OCI-M2 (cell line): Measurements from ENCODE around the gene SRMS.

Experiments
- DNase-seq: peaks from one replicate; lab custom pipeline; 2025; ENCODE audit not compliant: unreplicated experiment; lab: John Stamatoyannopoulos, UW

Gene SRMS

DNA sequence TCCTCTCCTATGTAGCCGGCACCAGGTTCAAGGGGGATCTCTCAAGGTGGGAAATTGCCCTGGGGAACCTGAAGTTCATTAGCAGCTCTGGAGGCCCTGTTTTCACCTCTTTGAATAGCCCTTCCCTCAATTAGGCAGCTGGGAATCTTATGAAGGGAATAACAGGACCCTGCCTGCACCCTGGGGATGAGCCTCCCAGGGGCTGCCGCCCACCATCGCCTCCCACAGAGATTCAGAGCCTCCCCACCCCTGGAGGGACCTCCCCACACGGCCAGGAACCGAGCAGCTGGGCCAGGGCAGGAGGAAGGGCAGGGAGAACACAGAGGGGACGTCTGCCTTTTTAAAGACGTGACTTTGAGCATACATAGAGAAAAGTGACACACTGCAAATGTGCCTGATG lies 44.0 kb downstream of the SRMS start:
- no peak for DNase-seq

DNA sequence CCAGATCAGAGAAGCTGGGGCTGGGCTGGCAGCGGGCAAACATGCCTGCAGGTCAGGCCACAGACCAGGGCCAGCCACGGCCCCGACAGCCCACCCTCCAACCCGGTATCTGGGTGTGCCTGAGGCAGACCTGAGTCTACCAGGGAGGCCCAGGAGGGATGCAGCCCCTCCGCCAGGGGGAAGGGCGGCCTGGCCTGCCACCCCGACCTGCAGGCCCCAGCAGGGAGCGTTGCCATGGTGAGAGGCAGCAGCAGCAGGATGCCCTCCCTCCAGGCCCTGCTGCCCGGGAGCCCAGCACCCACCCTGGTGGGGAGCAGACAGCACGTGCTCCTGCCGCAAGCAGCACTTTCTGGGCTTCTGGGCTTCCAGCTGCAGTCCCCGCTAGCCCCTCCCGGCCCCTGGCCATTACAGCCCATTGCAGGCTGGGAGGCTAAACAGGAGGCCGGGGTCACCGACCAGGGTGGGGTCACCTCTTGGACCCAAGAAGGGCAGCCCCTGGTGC lies 44.8 kb downstream of the SRMS start:
- DNase-seq = no peak

DNA sequence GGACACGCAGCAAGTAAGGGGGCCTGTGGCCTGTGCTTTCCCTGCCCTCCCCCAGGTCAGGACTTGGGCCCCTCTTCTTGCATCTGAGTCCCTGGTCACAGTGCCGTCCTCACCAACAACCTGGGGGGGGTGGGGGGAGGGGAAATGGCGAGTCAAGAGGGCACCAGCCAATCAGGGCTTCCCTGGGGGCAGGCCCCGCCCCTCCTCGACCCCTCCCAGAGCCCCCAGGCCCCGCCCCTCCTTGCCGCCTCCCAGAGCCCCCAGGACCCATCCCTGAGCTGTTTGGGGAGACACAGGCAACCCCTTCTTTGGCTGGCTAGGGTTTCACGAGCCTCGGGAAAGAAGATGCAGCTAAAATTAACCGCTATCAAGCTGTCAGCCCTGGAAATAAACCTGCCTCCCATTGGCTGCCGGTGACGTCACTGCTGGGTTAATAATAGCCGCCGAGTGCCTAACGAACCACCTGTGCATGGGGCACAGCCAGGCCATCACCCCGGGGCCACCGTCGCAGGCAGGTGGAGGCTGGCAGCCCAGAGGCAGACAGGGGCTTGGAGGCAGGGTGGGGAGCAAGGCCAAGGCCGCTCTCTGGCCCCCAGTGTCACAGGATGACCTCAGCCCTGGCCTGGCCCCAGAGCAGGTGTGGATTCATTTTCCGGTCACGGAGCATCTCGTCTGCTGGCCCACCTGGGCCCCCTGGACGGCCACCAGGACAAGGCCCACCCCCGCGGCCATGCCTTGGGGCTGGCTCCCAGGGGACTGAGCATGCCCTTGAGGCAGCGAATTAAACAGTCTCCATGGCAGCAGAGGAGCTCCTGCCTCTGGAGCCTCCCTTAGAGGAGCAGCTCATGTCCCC lies 45.5 kb downstream of the SRMS start:
- no peak for DNase-seq

DNA sequence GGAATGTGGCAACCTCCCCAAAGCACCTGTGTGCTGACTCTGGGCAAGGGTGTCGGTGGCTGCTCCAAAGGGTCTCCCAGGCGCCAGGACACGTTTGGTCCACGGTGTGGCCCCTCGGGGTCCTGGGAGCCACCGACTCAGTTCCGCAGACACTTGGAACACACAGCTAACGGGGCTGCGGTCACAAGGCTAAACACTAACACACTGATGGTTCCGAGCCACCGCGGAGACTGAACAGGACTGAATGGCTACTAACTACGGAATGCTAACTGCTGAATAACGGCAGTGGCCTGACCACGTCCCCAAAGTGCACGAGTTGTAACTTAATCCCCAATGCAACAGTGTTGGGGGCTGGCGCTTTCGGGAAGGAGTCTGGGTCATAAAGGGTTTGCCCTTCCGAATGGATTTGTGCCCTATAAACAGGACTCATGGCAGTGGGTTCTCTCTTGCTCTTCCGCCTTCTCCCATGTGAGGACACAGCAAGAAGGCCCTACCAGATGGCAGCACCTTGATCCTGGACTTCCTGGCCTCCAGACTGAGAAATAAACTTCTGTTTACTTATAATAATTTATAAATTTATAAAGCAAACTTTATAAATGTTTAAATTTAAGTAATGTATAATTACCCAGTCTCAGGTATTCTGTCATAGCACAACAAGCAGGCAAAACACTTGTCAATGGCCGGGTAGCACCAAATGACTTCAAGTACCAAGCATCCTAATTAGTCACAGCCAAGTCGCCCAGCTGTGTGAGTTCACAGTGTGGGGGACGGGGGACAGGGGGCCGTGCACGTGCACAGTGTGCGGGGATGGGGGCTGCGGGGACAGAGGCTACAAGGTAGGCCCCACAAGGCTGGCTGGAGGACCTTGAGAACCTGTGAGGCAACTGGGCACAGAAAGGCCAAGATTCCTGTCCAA lies 46.4 kb downstream of the SRMS start:
- no peak for DNase-seq

DNA sequence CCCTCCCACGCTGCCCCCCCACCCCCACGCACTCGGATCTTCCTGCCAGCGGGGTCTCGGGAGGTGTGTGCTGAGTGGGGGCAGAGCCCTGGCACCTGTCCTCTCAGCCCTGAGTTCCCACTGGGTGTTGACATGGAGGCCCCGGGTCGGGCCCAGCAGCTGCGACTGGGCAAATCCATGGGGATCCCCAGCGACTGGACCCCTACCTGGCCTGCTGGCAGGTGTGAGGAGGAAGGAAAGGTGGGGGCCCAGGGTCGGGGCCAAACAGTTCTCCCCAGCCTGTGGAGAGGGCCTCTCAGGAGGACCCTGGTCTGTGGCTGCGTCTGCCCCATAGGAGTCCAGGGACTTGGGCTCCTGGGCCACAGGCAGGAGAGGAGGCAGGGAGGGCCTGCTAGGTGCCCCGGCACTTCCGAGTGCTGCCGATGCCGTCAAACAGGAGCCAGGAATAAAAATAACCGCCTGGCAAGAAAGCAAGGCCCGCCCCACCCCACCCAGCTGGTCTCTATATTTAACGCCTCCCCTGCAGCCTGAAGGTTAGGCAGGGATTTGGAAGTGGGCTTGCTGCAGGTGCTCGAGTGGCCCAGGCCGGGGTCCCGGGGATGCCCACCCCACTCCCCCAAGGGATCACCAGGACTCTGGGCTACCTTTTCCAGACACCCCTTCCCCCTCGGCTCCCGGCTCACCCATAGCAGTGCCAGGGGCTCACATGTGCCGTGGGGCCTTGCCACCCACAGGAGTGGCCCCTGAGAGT lies 47.2 kb downstream of the SRMS start:
- no peak for DNase-seq

DNA sequence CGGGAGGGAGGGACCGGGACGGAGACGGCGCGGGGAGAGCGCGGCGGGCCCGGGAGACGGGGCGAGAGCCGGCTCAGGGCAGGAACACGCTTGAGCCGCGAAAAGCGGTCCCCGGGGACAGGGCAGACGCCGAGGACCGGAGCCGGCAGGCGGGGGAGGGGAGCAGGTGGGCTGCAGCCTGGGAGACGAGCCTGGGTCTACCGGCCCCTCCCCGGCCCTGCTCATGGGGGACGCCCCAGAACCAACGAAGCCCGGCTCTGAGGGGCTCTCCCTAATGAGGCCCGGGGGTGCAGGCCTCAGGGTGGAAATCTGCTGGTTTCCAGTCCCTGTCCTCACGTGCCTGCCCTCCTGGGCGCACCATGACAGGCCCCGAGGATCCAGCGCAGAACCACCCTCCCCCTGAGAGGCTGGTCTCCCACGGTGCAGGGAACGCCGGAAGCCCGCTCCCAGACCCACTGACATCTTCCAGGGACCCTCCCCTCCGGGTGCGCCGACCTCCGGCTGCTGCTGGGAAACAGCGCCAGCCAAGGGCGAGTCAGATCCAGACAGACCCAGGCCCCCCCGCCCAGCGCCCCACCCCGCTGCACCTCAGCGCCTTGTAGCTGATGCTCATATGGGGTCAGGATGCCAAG lies 48.1 kb downstream of the SRMS start:
- DNase-seq = no peak

DNA sequence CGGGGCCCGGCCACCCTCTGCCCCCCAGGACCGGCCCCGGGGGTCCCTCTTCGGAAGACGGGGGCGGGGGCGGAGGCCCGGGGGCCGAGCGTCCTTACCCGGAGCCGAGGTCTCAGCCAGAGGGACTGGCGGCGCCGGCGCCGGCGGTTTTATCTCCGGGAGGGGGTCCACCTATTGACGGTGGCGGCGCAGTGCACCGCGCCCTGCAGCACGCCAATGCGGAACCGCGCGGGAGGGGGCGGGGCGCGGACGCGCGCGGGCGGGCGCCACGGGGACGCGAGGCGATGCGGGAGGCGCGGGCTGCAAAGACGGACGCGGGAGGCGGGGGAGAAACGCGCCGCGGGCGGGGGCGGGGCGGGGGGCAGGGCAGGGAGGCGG lies 48.6 kb downstream of the SRMS start, which contains the start of gene EEF1A2:
EEF1A2 (minus strand) TSS at position 124 of the 378 bp plus-strand sequence. CDS start 1,320 bp downstream, outside the sequence.
- DNase-seq = no peak

DNA sequence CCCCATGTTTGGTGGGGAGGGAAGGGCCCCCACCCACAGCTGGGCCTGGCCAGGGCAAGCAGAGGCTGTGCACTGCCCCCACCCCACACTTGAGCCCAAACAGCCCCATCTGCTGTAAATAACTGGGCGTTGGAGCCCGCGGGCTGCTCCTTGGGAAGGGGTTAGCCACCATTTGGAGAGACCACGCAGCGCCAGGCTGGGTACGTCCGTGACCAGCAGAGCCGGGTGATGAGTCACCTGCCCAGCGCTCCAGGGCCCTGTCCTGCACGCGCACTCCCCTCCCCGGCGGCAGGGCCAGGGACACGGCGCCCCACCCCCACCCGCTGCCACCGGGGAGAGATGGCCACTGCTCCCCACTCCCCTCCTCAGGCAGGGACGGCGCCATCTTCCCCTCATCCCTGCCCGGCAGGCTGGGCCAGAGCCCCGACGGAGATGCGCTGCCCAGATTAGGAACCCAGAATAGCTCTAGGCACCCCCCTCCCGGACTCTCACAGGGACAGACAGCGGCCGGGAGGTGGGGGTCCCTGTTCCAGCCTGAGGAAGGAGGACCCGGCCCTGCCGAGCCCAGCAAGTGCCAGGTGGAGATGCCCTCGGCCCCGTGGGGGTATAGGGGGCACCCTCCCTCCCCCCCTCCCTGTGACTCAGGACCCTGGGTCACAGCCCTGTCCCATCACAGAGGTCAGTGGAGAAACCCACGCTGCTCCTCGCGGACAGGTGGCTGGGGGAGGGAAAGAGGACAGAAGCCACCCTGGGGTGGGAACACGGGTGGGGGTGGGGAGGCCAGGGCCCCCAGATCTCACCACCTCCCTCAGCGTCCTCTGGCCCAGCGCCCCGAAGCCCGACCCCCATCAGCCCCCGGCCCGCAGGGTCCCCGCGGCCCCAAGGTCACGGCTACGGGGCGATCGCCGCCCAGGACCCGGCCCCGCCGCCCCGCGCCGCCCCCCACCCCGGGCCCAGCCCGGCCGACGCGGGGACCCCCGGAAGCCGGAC lies 49.3 kb downstream of the SRMS start:
- DNase-seq = no peak

DNA sequence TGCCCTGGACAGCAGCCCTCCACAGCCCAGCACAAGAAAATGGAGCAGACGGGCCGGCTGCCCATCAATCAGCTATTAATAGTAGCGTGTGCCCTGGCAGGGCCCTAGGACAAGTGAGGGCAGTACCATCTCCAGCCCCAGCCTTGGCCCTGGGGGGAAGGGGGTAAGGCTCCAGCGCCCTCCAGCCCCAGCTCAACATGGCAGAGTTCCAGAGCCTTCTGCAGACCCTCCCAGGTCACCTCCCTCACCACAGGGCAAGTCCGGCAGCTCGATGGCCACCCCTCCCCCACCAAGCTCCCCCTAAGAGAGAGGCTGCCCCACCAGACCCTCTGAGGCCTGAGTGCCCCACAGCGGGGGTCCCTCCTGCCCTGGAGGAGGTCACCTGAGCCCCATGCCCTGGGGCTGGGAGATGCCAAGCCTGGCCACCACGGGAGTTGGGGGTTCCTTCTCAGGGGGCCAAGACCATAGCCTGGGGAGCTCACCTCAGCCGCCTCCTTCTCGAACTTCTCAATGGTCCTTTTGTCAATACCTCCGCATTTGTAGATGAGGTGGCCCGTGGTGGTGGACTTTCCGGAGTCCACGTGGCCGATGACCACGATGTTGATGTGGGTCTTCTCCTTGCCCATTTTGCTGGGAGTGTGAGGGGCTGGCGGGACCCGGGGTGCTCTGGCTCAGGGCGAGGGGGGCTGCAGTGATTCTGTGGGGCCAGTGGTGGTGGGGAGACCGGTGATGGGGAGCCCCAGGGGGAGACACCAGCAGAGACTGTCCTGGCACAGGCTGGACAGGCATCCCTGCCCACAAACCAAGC lies 50.2 kb downstream of the SRMS start:
- no peak for DNase-seq

DNA sequence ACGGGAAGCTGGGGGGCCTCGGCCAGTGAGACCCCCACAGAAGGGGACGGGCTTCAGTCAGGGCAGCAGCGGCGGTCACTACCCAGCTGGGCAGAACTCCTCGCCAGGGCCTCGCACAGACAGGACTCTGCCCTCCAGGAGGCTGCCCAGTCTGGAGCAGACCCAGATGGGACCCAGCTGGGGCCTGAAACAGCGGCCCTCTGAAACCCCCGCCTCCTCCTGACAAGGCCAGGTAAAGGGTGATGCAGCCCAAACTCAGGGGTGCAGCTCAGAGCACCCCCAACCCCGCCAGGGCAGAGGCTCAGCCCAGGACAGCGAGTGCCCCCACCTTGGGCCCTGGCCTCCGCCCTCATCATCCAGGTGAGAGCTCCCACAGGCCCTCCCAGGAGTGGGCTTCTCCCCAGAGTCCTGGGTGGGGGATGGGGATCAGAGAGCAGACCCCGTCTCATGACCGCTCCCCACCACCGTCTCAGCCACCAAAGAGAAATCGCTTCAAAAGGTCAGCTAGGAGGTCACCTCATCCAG lies 50.9 kb downstream of the SRMS start:
- DNase-seq = no peak

DNA sequence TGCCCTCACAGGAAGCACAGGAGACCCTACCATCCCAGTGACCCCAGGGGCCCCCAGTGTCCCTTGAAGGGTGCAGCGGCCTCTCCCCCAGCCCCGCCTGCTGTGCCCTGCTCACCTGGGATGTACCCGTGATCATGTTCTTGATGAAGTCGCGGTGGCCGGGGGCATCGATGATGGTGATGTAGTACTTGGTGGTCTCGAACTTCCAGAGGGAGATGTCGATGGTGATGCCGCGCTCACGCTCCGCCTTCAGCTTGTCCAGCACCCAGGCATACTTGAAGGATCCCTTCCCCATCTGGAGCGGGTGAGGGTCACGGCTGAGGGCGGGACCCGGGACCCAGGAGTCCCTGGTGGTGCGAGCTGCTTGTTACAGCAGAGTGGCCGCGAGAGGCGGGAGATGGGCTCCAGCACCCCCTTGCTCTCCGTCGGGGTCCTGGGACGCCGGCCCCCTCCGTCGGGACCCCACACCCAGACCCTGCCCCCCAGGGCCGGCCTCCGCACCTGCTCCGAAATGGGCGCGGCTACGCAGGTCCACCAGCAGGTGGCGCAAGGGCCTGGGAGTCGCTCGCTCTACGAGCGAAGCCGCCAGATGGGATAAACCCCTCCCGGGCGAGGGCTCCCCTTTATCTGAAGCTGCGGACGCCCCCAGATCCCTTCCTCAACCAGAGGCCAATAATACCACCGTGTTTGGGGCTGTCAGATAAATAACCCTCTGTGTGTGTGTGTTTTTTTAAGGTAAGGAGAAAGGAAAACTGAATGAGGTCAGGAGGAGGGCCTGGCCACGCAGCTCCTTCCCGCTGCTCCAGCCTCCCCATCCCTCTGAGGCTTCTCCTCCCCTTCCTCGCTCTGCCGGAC lies 51.6 kb downstream of the SRMS start:
- DNase-seq = no peak

DNA sequence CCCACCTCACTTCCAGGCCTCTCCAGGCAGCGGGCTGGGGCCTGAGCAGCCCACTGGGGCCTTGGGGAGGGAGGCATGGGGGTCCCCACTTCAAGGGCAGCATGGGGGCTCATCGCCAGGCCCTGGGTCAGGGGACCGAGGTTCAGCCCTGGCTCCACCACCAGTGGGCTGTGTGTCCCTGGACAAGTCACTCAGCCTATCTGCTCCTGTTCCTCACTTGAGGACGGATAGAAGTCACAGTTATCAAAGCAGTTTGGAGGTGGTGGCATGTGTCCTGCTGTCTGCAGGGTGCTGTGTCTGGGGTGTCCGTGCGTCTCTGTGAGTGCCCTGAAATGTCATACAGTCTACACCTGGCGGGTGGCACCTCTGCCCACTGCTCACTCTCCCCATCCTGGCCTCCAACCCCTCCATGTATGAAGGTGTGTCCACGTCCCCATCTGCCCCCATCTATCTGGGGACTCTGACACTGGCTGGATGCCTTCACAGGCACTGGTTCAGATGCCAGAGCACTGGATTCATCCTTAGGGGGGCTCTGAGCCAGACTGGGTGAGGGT lies 52.3 kb downstream of the SRMS start:
- DNase-seq = no peak

DNA sequence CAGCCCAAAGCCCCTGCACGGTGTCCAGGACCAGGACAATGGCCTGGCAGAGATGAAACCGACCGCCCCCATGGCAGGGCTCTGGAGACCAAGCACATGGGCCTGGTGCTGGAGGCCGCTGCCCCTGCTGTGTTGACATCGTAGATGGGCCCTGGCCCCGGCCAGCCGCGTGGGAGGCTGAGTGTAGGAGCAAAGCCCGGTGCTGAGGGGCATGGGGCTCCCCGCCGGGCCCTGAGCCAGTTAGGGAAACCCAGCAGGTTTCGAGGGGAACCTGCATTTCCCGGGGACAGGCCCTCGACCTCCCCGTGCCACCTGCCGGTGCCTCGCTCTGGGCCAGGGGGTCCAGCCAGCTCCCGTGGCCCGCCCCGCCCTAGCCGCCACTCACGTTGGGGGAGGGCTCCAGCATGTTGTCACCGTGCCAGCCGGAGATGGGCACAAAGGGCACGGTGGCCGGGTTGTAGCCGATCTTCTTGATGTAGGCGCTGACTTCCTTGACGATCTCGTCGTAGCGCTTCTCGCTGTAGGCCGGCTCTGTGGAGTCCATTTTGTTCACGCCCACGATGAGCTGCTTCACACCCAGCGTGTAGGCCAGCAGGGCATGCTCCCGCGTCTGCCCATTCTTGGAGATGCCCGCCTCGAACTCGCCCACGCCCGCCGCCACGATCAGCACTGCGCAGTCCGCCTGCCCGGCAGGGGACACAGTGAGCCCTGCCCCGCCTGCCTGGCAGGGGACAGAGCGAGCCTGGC lies 53.0 kb downstream of the SRMS start:
- DNase-seq = no peak

DNA sequence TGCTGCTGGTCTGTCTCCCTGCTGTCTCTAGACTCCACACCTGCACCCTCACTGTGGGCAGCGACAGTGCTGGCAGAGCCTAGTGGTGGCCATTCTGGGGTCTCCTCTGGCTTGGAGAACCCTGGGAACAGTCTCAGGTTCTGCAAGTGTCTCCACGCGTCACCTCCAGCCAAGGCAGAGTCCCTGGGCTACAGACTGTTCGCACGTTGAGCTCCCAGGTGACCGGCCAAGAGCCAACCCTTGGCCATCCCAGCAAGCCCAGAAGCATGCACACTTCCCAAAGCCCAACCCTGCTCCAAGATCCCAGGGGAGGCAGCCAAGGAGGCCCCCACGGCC lies 53.5 kb downstream of the SRMS start:
- DNase-seq = no peak

DNA sequence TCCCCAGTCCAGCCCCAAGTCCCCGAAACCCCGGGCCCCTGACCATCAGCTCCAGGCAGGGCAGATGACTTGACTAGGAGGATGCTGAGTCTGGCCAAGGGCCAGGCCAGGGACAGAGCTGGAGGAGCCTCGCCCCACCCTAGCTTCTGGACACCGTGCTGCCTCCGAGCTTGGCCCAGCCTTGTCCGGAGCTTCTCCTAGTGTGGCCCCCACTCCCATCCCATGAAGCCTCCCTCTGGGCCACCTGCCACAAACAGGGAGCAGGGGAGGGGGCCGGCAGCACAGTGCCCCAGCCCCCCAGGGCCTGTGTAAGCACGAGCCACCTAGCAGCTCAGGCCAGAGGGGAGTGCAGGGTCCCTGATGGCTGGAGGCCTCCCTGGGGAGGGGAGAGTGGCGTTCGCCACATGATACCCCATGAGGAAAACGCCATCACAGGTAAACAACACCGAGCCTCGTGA lies 54.0 kb downstream of the SRMS start:
- DNase-seq = no peak

DNA sequence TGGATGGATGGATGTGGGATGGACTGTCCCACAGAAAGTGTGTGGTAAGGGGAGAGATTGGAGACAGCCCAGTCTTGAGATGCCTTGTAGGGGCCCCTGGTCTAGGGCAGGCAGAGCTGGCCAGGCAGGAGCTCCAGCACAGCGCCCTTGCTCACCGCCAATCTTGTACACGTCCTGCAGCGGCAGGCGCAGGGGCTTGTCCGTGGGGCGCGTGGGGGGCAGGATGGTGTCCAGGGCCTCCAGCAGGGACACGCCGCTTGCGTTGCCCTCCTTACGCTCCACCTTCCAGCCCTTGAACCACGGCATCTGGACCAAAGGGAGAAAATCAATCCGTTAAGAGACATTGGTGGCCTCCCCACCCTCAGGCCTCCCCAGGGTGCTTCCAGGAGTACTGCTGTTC lies 54.6 kb downstream of the SRMS start:
- no peak for DNase-seq
